GM12878 (cell line): ENCODE data around the gene NRP2. TPM values are rescaled to one million over a fixed set of nuclear protein-coding genes. Genes with fewer than 3 reads are reported as not detected.

ENCODE experiments used
- ATAC-seq: fragments of 200-7000 bp; cut with Tn5 transposase; 3 replicates; pipeline ENCODE4 v1.9.1; 2020; ENCODE audit warnings: mild to moderate bottlenecking, moderate library complexity
- BruUV-seq: library from RNA; stranded (reverse); fragments of 400-500 nt; replicated peaks from 2 replicates; lab custom pipeline; 2021; lab: Mats Ljungman, UMichigan
- CTCF ChIA-PET: fragments of 300-600 bp; sonication (Branson Sonifier 250); formaldehyde crosslinking; extraction: SDS; loops from one replicate; lab custom pipeline; 2021; ENCODE audit warnings: inconsistent platforms; lab: Yijun Ruan, JAX
- POLR2A ChIA-PET: fragments of 350-600 bp; formaldehyde crosslinking; extraction: SDS; loops from one replicate; lab custom pipeline; 2021; ENCODE audit warnings: inconsistent platforms; lab: Charles Lee
- RAD21 ChIA-PET: fragments of 300-600 bp; sonication (Branson Sonifier 250); formaldehyde crosslinking; loops from one replicate; lab custom pipeline; 2023; ENCODE audit warnings: antibody characterized with exemption; ENCODE audit not compliant: unreplicated experiment; lab: Charles Lee
- SMC1A ChIA-PET: fragments of 300-600 bp; sonication (Branson Sonifier 250); formaldehyde crosslinking; loops from one replicate; lab custom pipeline; 2023; ENCODE audit not compliant: unreplicated experiment, uncharacterized antibody; lab: Charles Lee
- DNase-seq: peaks from one replicate; pipeline ENCODE4 v3.0.0-alpha.2; 2011; ENCODE audit warnings: low read depth, low spot score
- FAIRE-seq: peaks from 3 replicates; lab custom pipeline; 2011; peaks lifted over from hg19 to GRCh38; lab: Jason Lieb, UNC
- H2AFZ ChIP-seq: 2 replicates; pipeline ENCODE4 v1.6.0; 2011; ENCODE audit warnings: low read depth, low read length, control low read depth; ENCODE audit not compliant: control insufficient read depth
- H3K27ac ChIP-seq: 2 replicates; pipeline ENCODE4 v1.5.1; 2011; ENCODE audit warnings: control low read depth; ENCODE audit not compliant: control insufficient read depth, insufficient read depth
- H3K27me3 ChIP-seq, 2 experiments: replicated peaks in 1 of 2; 2 replicates each; pipeline versions ENCODE4 v1.6.0 to v1.6.1; 2011; ENCODE audit warnings: low read length in 1 of 2; ENCODE audit not compliant: control insufficient read depth in 2 of 2, insufficient read depth in 2 of 2
- H3K36me3 ChIP-seq, 2 experiments: 2 replicates each; pipeline ENCODE4 v1.5.1; 2011; ENCODE audit warnings: low read length in 1 of 2; ENCODE audit not compliant: control insufficient read depth in 2 of 2, insufficient read depth in 2 of 2
- H3K4me1 ChIP-seq: 2 replicates; pipeline ENCODE4 v1.6.1; 2011; ENCODE audit warnings: mild to moderate bottlenecking, low read length, moderate library complexity, mixed read lengths; ENCODE audit not compliant: control insufficient read depth, insufficient read depth
- H3K4me2 ChIP-seq: 2 replicates; pipeline ENCODE4 v1.6.0; 2011; ENCODE audit warnings: control low read depth; ENCODE audit not compliant: control insufficient read depth, insufficient read depth
- H3K4me3 ChIP-seq: fragments of 200-600 bp; sonication (generic); 2 replicates; pipeline ENCODE4 v1.5.1; 2016
- H3K79me2 ChIP-seq: 2 replicates; pipeline ENCODE4 v1.6.0; 2011; ENCODE audit warnings: low read length; ENCODE audit not compliant: control insufficient read depth, insufficient read depth
- H3K9ac ChIP-seq: 2 replicates; pipeline ENCODE4 v1.8.0; 2011; ENCODE audit warnings: low read length, control low read depth, mixed read lengths; ENCODE audit not compliant: control insufficient read depth, insufficient read depth
- H3K9me3 ChIP-seq: replicated peaks from 3 replicates; pipeline ENCODE4 v1.5.1; 2011; ENCODE audit warnings: mild to moderate bottlenecking, low read length; ENCODE audit not compliant: control insufficient read depth, insufficient read depth
- H4K20me1 ChIP-seq: 2 replicates; pipeline ENCODE4 v1.6.0; 2011; ENCODE audit not compliant: control insufficient read depth, insufficient read depth
- CBX5 ChIP-seq: sonication (generic); IDR thresholded peaks from 2 replicates; pipeline ENCODE4 v1.6.1; 2016; ENCODE audit warnings: low read depth, moderate library complexity, mild to moderate bottlenecking, inconsistent platforms
- CEBPB ChIP-seq, 2 experiments: fragments of 150-350 bp in 1 of 2; IDR thresholded peaks; 2 replicates each; pipeline ENCODE4 v1.6.1; 2012 to 2014; ENCODE audit warnings: low read depth in 2 of 2, low read length in 2 of 2, borderline replicate concordance in 1 of 2, inconsistent platforms in 1 of 2
- CREB1 ChIP-seq: IDR thresholded peaks from 2 replicates; pipeline ENCODE4 v1.6.1; 2012; ENCODE audit warnings: low read depth, mild to moderate bottlenecking, inconsistent platforms
- E2F8 ChIP-seq: fragments of 450-650 bp; IDR thresholded peaks from 2 replicates; pipeline ENCODE4 v1.6.1; 2018; ENCODE audit warnings: mild to moderate bottlenecking, low read depth, moderate library complexity; ENCODE audit not compliant: partially characterized antibody
- ELK1 ChIP-seq: IDR thresholded peaks from 2 replicates; pipeline ENCODE4 v1.6.1; 2012; ENCODE audit warnings: low read depth, low read length, improper control_type of control experiment
- GATAD2B ChIP-seq: fragments of 450-650 bp; conservative IDR thresholded peaks from 2 replicates; pipeline ENCODE4 v1.6.1; 2017; ENCODE audit warnings: low read depth, mild to moderate bottlenecking, moderate library complexity
- HCFC1 ChIP-seq: fragments of 150-350 bp; IDR thresholded peaks from 2 replicates; pipeline ENCODE4 v1.6.1; 2014; ENCODE audit warnings: low read length
- IKZF1 ChIP-seq: fragments of 450-650 bp; conservative IDR thresholded peaks from 2 replicates; pipeline ENCODE4 v1.6.1; 2017; ENCODE audit warnings: antibody characterized with exemption, mild to moderate bottlenecking
- KAT2A ChIP-seq: conservative IDR thresholded peaks from 2 replicates; pipeline ENCODE4 v1.6.1; 2011; ENCODE audit warnings: low read depth, low read length; ENCODE audit not compliant: control insufficient read depth
- NR2C1 ChIP-seq: fragments of 450-650 bp; IDR thresholded peaks from 2 replicates; pipeline ENCODE4 v1.6.1; 2017; ENCODE audit warnings: antibody characterized with exemption, mild to moderate bottlenecking, moderate library complexity
- SIN3A ChIP-seq: IDR thresholded peaks from 2 replicates; pipeline ENCODE4 v1.6.1; 2012; ENCODE audit warnings: low read depth, low read length, improper control_type of control experiment
- SMAD1 ChIP-seq: fragments of 450-650 bp; IDR thresholded peaks from 2 replicates; pipeline ENCODE4 v1.6.1; 2018; ENCODE audit warnings: mild to moderate bottlenecking, low read depth; ENCODE audit not compliant: partially characterized antibody
- TCF12 ChIP-seq: IDR thresholded peaks from 2 replicates; pipeline ENCODE4 v1.6.1; 2011; ENCODE audit warnings: low read depth, mild to moderate bottlenecking, low read length
- YBX1 ChIP-seq: fragments of 450-650 bp; IDR thresholded peaks from 2 replicates; pipeline ENCODE4 v1.6.1; 2016; ENCODE audit warnings: antibody characterized with exemption
- YY1 ChIP-seq: IDR thresholded peaks from 2 replicates; pipeline ENCODE4 v1.6.1; 2011; ENCODE audit warnings: low read depth, mild to moderate bottlenecking, low read length
- ZNF207 ChIP-seq: fragments of 450-650 bp; IDR thresholded peaks from 2 replicates; pipeline ENCODE4 v1.6.1; 2014; ENCODE audit warnings: antibody characterized with exemption, mild to moderate bottlenecking, borderline replicate concordance
- ZNF274 ChIP-seq: IDR thresholded peaks from one replicate; pipeline ENCODE4 v1.8.0; 2011; ENCODE audit not compliant: insufficient read length, insufficient read depth
- ZNF384 ChIP-seq: IDR thresholded peaks from 2 replicates; pipeline ENCODE4 v1.6.1; 2012; ENCODE audit warnings: low read depth, mild to moderate bottlenecking, low read length, improper control_type of control experiment, borderline replicate concordance
- WGBS: methylation state at CpG from one replicate; pipeline ENCODE4 v1.1.6; 2016; ENCODE audit warnings: low lambda C conversion rate; ENCODE audit not compliant: insufficient replicate concordance, insufficient coverage; ENCODE audit errors: missing lambda C conversion rate; 5-methylcytosine and 5-hydroxymethylcytosine counted together
- in situ Hi-C: fragments of 300-500 bp; cut with MboI; formaldehyde crosslinking; loops from 9 replicates; pipeline ENCODE4 v1.14.3; 2018; ENCODE audit warnings: mixed read lengths
- intact Hi-C: fragments of 100-400 bp; cut with micrococcal nuclease; formaldehyde crosslinking; loops from one replicate; pipeline ENCODE4 v1.14.2; 2022; ENCODE audit not compliant: unreplicated experiment
- polyA plus RNA-seq, 11 experiments: library from polyadenylated mRNA; depleted of rRNA in 4 of 11; unstranded in 6 of 11; stranded (reverse) in 5 of 11; fragments of >200 nt; fragmentation: Nextera tagmentation in 4 of 11; fragmentation: Illumina TruSeq in 1 of 11; extraction: Ambion mirVana in 4 of 11; extraction: Trizol in 1 of 11; gene quantifications; 1 replicate in 1 of 11; 2 replicates in 10 of 11; pipeline versions ENCODE4 v1.2.1 to v1.2.3, GENCODE V29; 2011 to 2016; ENCODE audit warnings: inconsistent platforms in 2 of 11, missing spikeins in 2 of 11, low read depth in 1 of 11
- total RNA-seq, 4 experiments: library from RNA; depleted of rRNA in 3 of 4; stranded (reverse); fragments of >200 nt in 3 of 4; fragmentation: Illumina TruSeq in 1 of 4; extraction: Trizol in 1 of 4; gene quantifications; 2 replicates each; pipeline versions ENCODE4 v1.2.1 to v1.2.3, GENCODE V29; 2013 to 2021
- TF ChIP-seq, protein P1 (sequence below): fragments of 450-650 bp; formaldehyde crosslinking; IDR thresholded peaks from 2 replicates; pipeline ENCODE4 v1.5.0; 2022; ENCODE audit warnings: mild to moderate bottlenecking, missing genetic modification characterization

NRP2 gene
- total and polyA plus RNA-seq, 10 of the 15 experiments (the other 5 are each of a cell fraction or from before 2014, with no cell fraction given) = 0.06 to 1.2 (median 0.46) TPM

- DNase-seq (no peak), ATAC-seq (no peak), FAIRE-seq (no peak)
- H2AFZ ChIP-seq = no peak overlapping the region
- no peaks in the 10 kb centered on the region for H3K27me3 ChIP-seq
- WGBS = 93% methylated on average over 11 of the region's 11 CpGs
- H3K36me3 ChIP-seq = no peaks in the 10 kb centered on the region
- H3K9me3 ChIP-seq = no peaks in the 10 kb centered on the region
- no peak overlapping the region for H3K27ac ChIP-seq
- H3K4me3 ChIP-seq = no peak overlapping the region
- no peak overlapping the region for H3K4me2 ChIP-seq
- H3K4me1 ChIP-seq = peaks cover 37% of the 10 kb centered on the region
- no peak for TF ChIP-seq E2F8
- no peak for TF ChIP-seq TCF12
- no peak for TF ChIP-seq NR2C1
- no peak for TF ChIP-seq YY1
- TF ChIP-seq, protein P1, sequence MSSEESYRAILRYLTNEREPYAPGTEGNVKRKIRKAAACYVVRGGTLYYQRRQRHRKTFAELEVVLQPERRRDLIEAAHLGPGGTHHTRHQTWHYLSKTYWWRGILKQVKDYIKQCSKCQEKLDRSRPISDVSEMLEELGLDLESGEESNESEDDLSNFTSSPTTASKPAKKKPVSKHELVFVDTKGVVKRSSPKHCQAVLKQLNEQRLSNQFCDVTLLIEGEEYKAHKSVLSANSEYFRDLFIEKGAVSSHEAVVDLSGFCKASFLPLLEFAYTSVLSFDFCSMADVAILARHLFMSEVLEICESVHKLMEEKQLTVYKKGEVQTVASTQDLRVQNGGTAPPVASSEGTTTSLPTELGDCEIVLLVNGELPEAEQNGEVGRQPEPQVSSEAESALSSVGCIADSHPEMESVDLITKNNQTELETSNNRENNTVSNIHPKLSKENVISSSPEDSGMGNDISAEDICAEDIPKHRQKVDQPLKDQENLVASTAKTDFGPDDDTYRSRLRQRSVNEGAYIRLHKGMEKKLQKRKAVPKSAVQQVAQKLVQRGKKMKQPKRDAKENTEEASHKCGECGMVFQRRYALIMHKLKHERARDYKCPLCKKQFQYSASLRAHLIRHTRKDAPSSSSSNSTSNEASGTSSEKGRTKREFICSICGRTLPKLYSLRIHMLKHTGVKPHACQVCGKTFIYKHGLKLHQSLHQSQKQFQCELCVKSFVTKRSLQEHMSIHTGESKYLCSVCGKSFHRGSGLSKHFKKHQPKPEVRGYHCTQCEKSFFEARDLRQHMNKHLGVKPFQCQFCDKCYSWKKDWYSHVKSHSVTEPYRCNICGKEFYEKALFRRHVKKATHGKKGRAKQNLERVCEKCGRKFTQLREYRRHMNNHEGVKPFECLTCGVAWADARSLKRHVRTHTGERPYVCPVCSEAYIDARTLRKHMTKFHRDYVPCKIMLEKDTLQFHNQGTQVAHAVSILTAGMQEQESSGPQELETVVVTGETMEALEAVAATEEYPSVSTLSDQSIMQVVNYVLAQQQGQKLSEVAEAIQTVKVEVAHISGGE (CRISPR knock-in tag) = no peak
- TF ChIP-seq CREB1 = no peak
- no peak for TF ChIP-seq CEBPB (IDR thresholded peaks at IDR 0.05; ENCODE audit: borderline replicate concordance in 1 of 2, low read depth in 2 of 2, low read length in 2 of 2)
- no peak for TF ChIP-seq HCFC1
- TF ChIP-seq IKZF1 = no peak
- TF ChIP-seq SMAD1 = no peak
- TF ChIP-seq GATAD2B = no peak
- no peak for TF ChIP-seq CBX5
- no peak for TF ChIP-seq KAT2A
- no peak for TF ChIP-seq ZNF384
- no peak for TF ChIP-seq ZNF274
- TF ChIP-seq ELK1 = no peak
- no peak for TF ChIP-seq ZNF207
- TF ChIP-seq SIN3A = no peak
- TF ChIP-seq YBX1 = no peak
- no TSS peak for BruUV-seq
- RAD21 ChIA-PET = no interaction called here
- no peaks in the 10 kb centered on the region for H3K79me2 ChIP-seq
- H3K9ac ChIP-seq = no peak overlapping the region
- H4K20me1 ChIP-seq = no peaks in the 10 kb centered on the region
- POLR2A ChIA-PET = no interaction called here
- in situ Hi-C loops (loop anchor here (25.0 kb wide), 1 partner anchor 1629 kb away; no protein-coding TSS in a partner anchor), intact Hi-C loops (no loop called here)
- SMC1A ChIA-PET = no interaction called here
- CTCF ChIA-PET = no interaction called here
Observed at GRCh38 chr2:205708231-205708631, 25.9 kb downstream of the NRP2 start.
